IMR-90 (cell line): ENCODE data around the gene CNGB1. TPM values are rescaled to one million over a fixed set of nuclear protein-coding genes. Genes with fewer than 3 reads are reported as not detected.

Source experiments
- ATAC-seq: fragments of 200-7000 bp; cut with Tn5 transposase; 2 replicates; pipeline ENCODE4 v1.9.1; 2020; ENCODE audit warnings: low read depth, mild to moderate bottlenecking, moderate library complexity
- BruUV-seq: library from RNA; stranded (reverse); fragments of 400-500 nt; replicated peaks from 2 replicates; lab custom pipeline; 2021; lab: Mats Ljungman, UMichigan
- CTCF ChIA-PET: fragments of 300-600 bp; formaldehyde crosslinking; extraction: SDS; loops from one replicate; lab custom pipeline; 2021; ENCODE audit warnings: antibody characterized with exemption; lab: Yijun Ruan, JAX
- POLR2A ChIA-PET: fragments of 300-600 bp; sonication (Branson Sonifier 250); formaldehyde crosslinking; loops from one replicate; lab custom pipeline; 2022; ENCODE audit warnings: antibody characterized with exemption; ENCODE audit not compliant: unreplicated experiment; lab: Charles Lee
- DNase-seq: peaks from one replicate; pipeline ENCODE4 v3.0.0; 2013
- H2AFZ ChIP-seq: replicated peaks from 2 replicates; pipeline ENCODE3; 2013; ENCODE audit warnings: low read length, mild to moderate bottlenecking; ENCODE audit not compliant: poor library complexity
- H2AK5ac ChIP-seq: 2 replicates; pipeline ENCODE4 v1.6.1; 2013; ENCODE audit warnings: low read depth, low read length, inconsistent platforms
- H2AK9ac ChIP-seq: replicated peaks from 2 replicates; pipeline ENCODE3; 2013; ENCODE audit warnings: mild to moderate bottlenecking, low read depth, low read length, moderate library complexity; ENCODE audit not compliant: poor library complexity
- H2BK120ac ChIP-seq: 2 replicates; pipeline ENCODE4 v1.6.1; 2013; ENCODE audit warnings: low read depth, low read length, inconsistent platforms
- H2BK15ac ChIP-seq: 3 replicates; pipeline ENCODE4 v1.6.1; 2013; ENCODE audit warnings: low read depth, low read length, inconsistent platforms
- H2BK20ac ChIP-seq: 2 replicates; pipeline ENCODE4 v1.6.1; 2013; ENCODE audit warnings: low read depth, mild to moderate bottlenecking, inconsistent platforms, low read length, moderate library complexity
- H2BK5ac ChIP-seq: 2 replicates; pipeline ENCODE4 v1.6.1; 2013; ENCODE audit warnings: mild to moderate bottlenecking, low read depth, low read length, inconsistent platforms; ENCODE audit not compliant: poor library complexity, severe bottlenecking
- H3K14ac ChIP-seq: replicated peaks from 2 replicates; pipeline ENCODE4 v1.6.1; 2013; ENCODE audit warnings: low read depth, low read length, inconsistent platforms
- H3K18ac ChIP-seq: 2 replicates; pipeline ENCODE4 v1.6.1; 2013; ENCODE audit warnings: low read depth, low read length, control low read depth
- H3K23ac ChIP-seq: 2 replicates; pipeline ENCODE4 v1.6.1; 2013; ENCODE audit warnings: low read depth, low read length, inconsistent platforms
- H3K27ac ChIP-seq: 2 replicates; pipeline ENCODE4 v1.5.1; 2013; ENCODE audit warnings: mild to moderate bottlenecking, control low read depth, low read length; ENCODE audit not compliant: insufficient read depth
- H3K27me3 ChIP-seq: 2 replicates; pipeline ENCODE4 v1.6.1; 2013; ENCODE audit warnings: low read length; ENCODE audit not compliant: control insufficient read depth, insufficient read depth
- H3K36me3 ChIP-seq: 2 replicates; pipeline ENCODE4 v1.6.1; 2013; ENCODE audit warnings: low read length, mixed read lengths; ENCODE audit not compliant: control insufficient read depth, insufficient read depth
- H3K4ac ChIP-seq: 2 replicates; pipeline ENCODE4 v1.6.1; 2013; ENCODE audit warnings: low read depth, low read length, inconsistent platforms
- H3K4me1 ChIP-seq: 2 replicates; pipeline ENCODE4 v1.6.1; 2013; ENCODE audit warnings: low read length, mixed read lengths; ENCODE audit not compliant: control insufficient read depth, insufficient read depth
- H3K4me2 ChIP-seq: 2 replicates; pipeline ENCODE4 v1.6.1; 2013; ENCODE audit warnings: low read depth, mild to moderate bottlenecking, control low read depth, low read length, moderate library complexity
- H3K4me3 ChIP-seq: 2 replicates; pipeline ENCODE4 v1.5.1; 2013; ENCODE audit warnings: low read depth, mild to moderate bottlenecking, control low read depth, low read length, moderate library complexity; ENCODE audit not compliant: insufficient read depth
- H3K56ac ChIP-seq: 2 replicates; pipeline ENCODE4 v1.6.1; 2013; ENCODE audit warnings: low read length, inconsistent platforms; ENCODE audit not compliant: insufficient read depth; ENCODE audit errors: extremely low read depth
- H3K79me1 ChIP-seq, 2 experiments: 2 replicates each; pipeline ENCODE4 v1.6.1; 2013; ENCODE audit warnings: low read length in 2 of 2, inconsistent platforms in 1 of 2, low read depth in 1 of 2
- H3K9ac ChIP-seq: 2 replicates; pipeline ENCODE4 v1.6.1; 2013; ENCODE audit warnings: low read depth, low read length, control low read depth
- H3K9me1 ChIP-seq: 2 replicates; pipeline ENCODE4 v1.6.1; 2013; ENCODE audit warnings: low read length, inconsistent platforms; ENCODE audit not compliant: insufficient read depth
- H3K9me3 ChIP-seq: 2 replicates; pipeline ENCODE4 v1.6.1; 2013; ENCODE audit warnings: low read length; ENCODE audit not compliant: control insufficient read depth, insufficient read depth
- H4K20me1 ChIP-seq: 2 replicates; pipeline ENCODE4 v1.6.1; 2013; ENCODE audit warnings: low read length, inconsistent platforms; ENCODE audit not compliant: insufficient read depth
- H4K5ac ChIP-seq: 2 replicates; pipeline ENCODE4 v1.6.1; 2013; ENCODE audit warnings: mild to moderate bottlenecking, low read depth, low read length, control low read depth
- H4K8ac ChIP-seq, 2 experiments: 2 replicates each; pipeline ENCODE4 v1.6.1; 2013; ENCODE audit warnings: low read depth in 2 of 2, low read length in 2 of 2, control low read depth in 1 of 2, inconsistent platforms in 1 of 2
- H4K91ac ChIP-seq: 2 replicates; pipeline ENCODE4 v1.6.1; 2013; ENCODE audit warnings: low read depth, low read length, inconsistent platforms; ENCODE audit not compliant: insufficient read depth
- CEBPB ChIP-seq: IDR thresholded peaks from 2 replicates; pipeline ENCODE4 v1.6.1; 2012; ENCODE audit warnings: low read depth, low read length, improper control_type of control experiment
- ELK1 ChIP-seq: fragments of 150-350 bp; IDR thresholded peaks from 2 replicates; pipeline ENCODE4 v1.6.1; 2016; ENCODE audit warnings: low read depth, mild to moderate bottlenecking, low read length, moderate library complexity, borderline replicate concordance
- FOS ChIP-seq: fragments of 150-350 bp; IDR thresholded peaks from 2 replicates; pipeline ENCODE4 v1.6.1; 2016; ENCODE audit warnings: low read depth, low read length
- MAZ ChIP-seq: IDR thresholded peaks from 2 replicates; pipeline ENCODE4 v1.6.1; 2012; ENCODE audit warnings: low read depth, mild to moderate bottlenecking, low read length, improper control_type of control experiment, moderate library complexity, borderline replicate concordance
- POLR2A ChIP-seq: IDR thresholded peaks from 2 replicates; pipeline ENCODE4 v1.6.1; 2012; ENCODE audit warnings: mild to moderate bottlenecking, low read depth, low read length
- USF2 ChIP-seq: fragments of 150-350 bp; IDR thresholded peaks from 2 replicates; pipeline ENCODE4 v1.6.1; 2017; ENCODE audit warnings: mild to moderate bottlenecking, antibody characterized with exemption, low read length, low read depth
- WGBS, 2 experiments: methylation state at CpG; one replicate each; pipeline versions ENCODE4 v1.1.5 to v1.1.7; 2013; ENCODE audit warnings: missing lambda C conversion rate in 2 of 2; ENCODE audit not compliant: insufficient read length in 1 of 2; ENCODE audit errors: extremely low coverage in 2 of 2; 5-methylcytosine and 5-hydroxymethylcytosine counted together
- dilution Hi-C: fragments of 300-500 bp; cut with HindIII; formaldehyde crosslinking; loops from one replicate; pipeline ENCODE4 v1.14.3; 2018; ENCODE audit warnings: low sequenced_read_pairs; ENCODE audit not compliant: unreplicated experiment
- in situ Hi-C: fragments of 300-500 bp; cut with MboI; formaldehyde crosslinking; loops from 3 replicates; pipeline ENCODE4 v1.14.3; 2019; ENCODE audit warnings: low sequenced_read_pairs, inconsistent platforms, mixed read lengths
- intact Hi-C: fragments of 100-400 bp; cut with micrococcal nuclease; formaldehyde crosslinking; loops from 2 replicates; pipeline ENCODE4 v1.10.0; 2022
- polyA plus RNA-seq, 3 experiments: library from polyadenylated mRNA; depleted of rRNA; stranded (reverse); fragments of >200 nt; gene quantifications; 2 replicates each; pipeline ENCODE4 v1.2.3, GENCODE V29; 2012; ENCODE audit warnings: low replicate concordance in 1 of 3
- total RNA-seq: library from RNA; depleted of rRNA; stranded (reverse); fragments of >200 nt; gene quantifications from 2 replicates; pipeline ENCODE4 v1.2.3, GENCODE V29; 2012

CNGB1 gene
- total and polyA plus RNA-seq, 2 of the 4 experiments (the other 2 are of a cell fraction), result not detected

- Histone ChIP-seq H3K27me3 (peaks cover 35% of the 10 kb centered on the region), H2BK120ac (no peak overlapping the region), H3K14ac (no peak overlapping the region), H2BK15ac (no peak overlapping the region), H3K36me3 (no peaks in the 10 kb centered on the region), H2BK5ac (no peak overlapping the region), H2AK9ac (no peak overlapping the region), H3K9me1 (no peaks in the 10 kb centered on the region), H4K91ac (no peak overlapping the region), H3K27ac (no peak overlapping the region), H3K4me2 (no peak overlapping the region), H4K5ac (no peak overlapping the region), H2AFZ (no peak overlapping the region), H2AK5ac (no peak overlapping the region), H3K18ac (no peak overlapping the region), H2BK20ac (no peak overlapping the region), H3K9ac (no peak overlapping the region), H3K79me1 (no peaks in the 10 kb centered on the region), H4K8ac (no peak overlapping the region), H3K56ac (no peak overlapping the region), H3K9me3 (no peaks in the 10 kb centered on the region), H3K4me1 (peaks cover 2% of the 10 kb centered on the region; the same call in 1 of the 2 replicates), H3K23ac (no peak overlapping the region), H3K4me3 (no peak overlapping the region), H3K4ac (no peak overlapping the region), H4K20me1 (no peaks in the 10 kb centered on the region; the same call in 1 of the 2 replicates)
- in situ Hi-C loops, result no loop called here
- 100% methylated on average over 2 of the region's 8 CpGs; no CpG with 5 or more reads in 1 of the 2 experiments for WGBS, 2 experiments
- TF ChIP-seq MAZ, result no peak
- no peak for TF ChIP-seq ELK1
- TF ChIP-seq USF2, result no peak
- TF ChIP-seq FOS, result no peak
- TF ChIP-seq CEBPB, result no peak
- no peak for TF ChIP-seq POLR2A
- BruUV-seq, result no TSS peak
- dilution Hi-C loops, result no loop called here
- no peak for DNase-seq
- ATAC-seq, result no peak
- ChIA-PET CTCF (no interaction called here), POLR2A (no interaction called here)
- intact Hi-C loops, result no loop called here
Observed at GRCh38 chr16:57987441-57988177, 16.7 kb upstream of the CNGB1 start.
